Measurements from ENCODE around the gene ADGRD1. TPM values are rescaled to one million over a fixed set of nuclear protein-coding genes. Genes with fewer than 3 reads are reported as not detected.

The ADGRD1 gene
- total and polyA plus RNA-seq, 3 experiments from 2014 or later = 1.1 to 1.3 TPM; not detected in 1

- Histone ChIP-seq H3K9me3 (ENCODE audit: low read length) (no peaks in the 10 kb centered on the region), H3K4me1 (ENCODE audit: insufficient read depth, low read length) (no peaks in the 10 kb centered on the region), H3K36me3 (ENCODE audit: insufficient read depth, low read length) (no peaks in the 10 kb centered on the region), H3K27me3 (ENCODE audit: insufficient read depth, low read length, poor library complexity, severe bottlenecking) (no peaks in the 10 kb centered on the region), H3K27ac (ENCODE audit: low read depth, low read length) (no peak overlapping the region), H3K4me3 (ENCODE audit: low read length) (no peak overlapping the region)
- Mint-ChIP-seq H3K27me3 (peaks cover 5 to 23% of the 10 kb centered on the region in 2 donors), H3K9me3 (no peaks in the 10 kb centered on the region), H3K4me1 (no peaks in the 10 kb centered on the region), H3K27ac (no peak overlapping the region), H3K36me3 (no peaks in the 10 kb centered on the region), H3K4me3 (no peak overlapping the region)
- CTCF ChIA-PET = no interaction called here
- POLR2A ChIA-PET = no interaction called here
- no peak for DNase-seq
Observed at GRCh38 chr12:130961921-130962451, 8.3 kb downstream of the ADGRD1 start.

GRCh38 chr12:130965214-130965613, 11.5 kb downstream of the ADGRD1 start:
- no peaks in the 10 kb centered on the region for H3K27me3 ChIP-seq (ENCODE audit: insufficient read depth, low read length, poor library complexity, severe bottlenecking)
- H3K36me3 ChIP-seq (ENCODE audit: insufficient read depth, low read length) = no peaks in the 10 kb centered on the region
- ChIA-PET CTCF (no interaction called here), POLR2A (no interaction called here)
- H3K4me1 Mint-ChIP-seq = no peaks in the 10 kb centered on the region
- no peaks in the 10 kb centered on the region for H3K9me3 Mint-ChIP-seq
- no peak overlapping the region for H3K4me3 Mint-ChIP-seq
- no peak overlapping the region for H3K27ac Mint-ChIP-seq
- no peak for DNase-seq
- no peak overlapping the region for H3K4me3 ChIP-seq (ENCODE audit: low read length)
- H3K36me3 Mint-ChIP-seq = no peaks in the 10 kb centered on the region
- H3K27me3 Mint-ChIP-seq = peaks cover 5 to 35% of the 10 kb centered on the region in 2 donors
- H3K4me1 ChIP-seq (ENCODE audit: insufficient read depth, low read length) = no peaks in the 10 kb centered on the region
- H3K27ac ChIP-seq (ENCODE audit: low read depth, low read length) = no peak overlapping the region
- H3K9me3 ChIP-seq (ENCODE audit: low read length) = no peaks in the 10 kb centered on the region

- Mint-ChIP-seq H3K27ac (no peak overlapping the region), H3K4me3 (no peak overlapping the region), H3K9me3 (no peaks in the 10 kb centered on the region), H3K27me3 (peaks cover 4 to 32% of the 10 kb centered on the region in 2 donors), H3K4me1 (no peaks in the 10 kb centered on the region), H3K36me3 (no peaks in the 10 kb centered on the region)
- POLR2A ChIA-PET = no interaction called here
- no peaks in the 10 kb centered on the region for H3K27me3 ChIP-seq (ENCODE audit: insufficient read depth, low read length, poor library complexity, severe bottlenecking)
- no peak overlapping the region for H3K4me3 ChIP-seq (ENCODE audit: low read length)
- CTCF ChIA-PET = no interaction called here
- H3K9me3 ChIP-seq (ENCODE audit: low read length) = no peaks in the 10 kb centered on the region
- no peaks in the 10 kb centered on the region for H3K36me3 ChIP-seq (ENCODE audit: insufficient read depth, low read length)
- no peak overlapping the region for H3K27ac ChIP-seq (ENCODE audit: low read depth, low read length)
- no peaks in the 10 kb centered on the region for H3K4me1 ChIP-seq (ENCODE audit: insufficient read depth, low read length)
- DNase-seq = no peak
Observed at GRCh38 chr12:130965668-130966067, 12.0 kb downstream of the ADGRD1 start.

- H3K27me3 Mint-ChIP-seq = peaks cover 3 to 29% of the 10 kb centered on the region in 2 donors
- no peak overlapping the region for H3K4me3 Mint-ChIP-seq
- no peaks in the 10 kb centered on the region for H3K9me3 Mint-ChIP-seq
- Histone ChIP-seq H3K9me3 (ENCODE audit: low read length) (no peaks in the 10 kb centered on the region), H3K4me1 (ENCODE audit: insufficient read depth, low read length) (no peaks in the 10 kb centered on the region), H3K27me3 (ENCODE audit: insufficient read depth, low read length, poor library complexity, severe bottlenecking) (no peaks in the 10 kb centered on the region), H3K4me3 (ENCODE audit: low read length) (no peak overlapping the region), H3K36me3 (ENCODE audit: insufficient read depth, low read length) (no peaks in the 10 kb centered on the region), H3K27ac (ENCODE audit: low read depth, low read length) (no peak overlapping the region)
- no peak for DNase-seq
- H3K36me3 Mint-ChIP-seq = no peaks in the 10 kb centered on the region
- ChIA-PET POLR2A (no interaction called here), CTCF (no interaction called here)
- H3K4me1 Mint-ChIP-seq = no peaks in the 10 kb centered on the region
- H3K27ac Mint-ChIP-seq = no peak overlapping the region
Observed at GRCh38 chr12:130966443-130967030, 12.8 kb downstream of the ADGRD1 start.

- no peak for DNase-seq
- Histone ChIP-seq H3K27ac (ENCODE audit: low read depth, low read length) (no peak overlapping the region), H3K4me1 (ENCODE audit: insufficient read depth, low read length) (no peaks in the 10 kb centered on the region), H3K4me3 (ENCODE audit: low read length) (no peak overlapping the region), H3K36me3 (ENCODE audit: insufficient read depth, low read length) (no peaks in the 10 kb centered on the region), H3K9me3 (ENCODE audit: low read length) (no peaks in the 10 kb centered on the region), H3K27me3 (ENCODE audit: insufficient read depth, low read length, poor library complexity, severe bottlenecking) (no peaks in the 10 kb centered on the region)
- ChIA-PET CTCF (no interaction called here), POLR2A (no interaction called here)
- Mint-ChIP-seq H3K27ac (no peak overlapping the region), H3K9me3 (no peaks in the 10 kb centered on the region), H3K27me3 (peaks cover 3 to 21% of the 10 kb centered on the region in 2 donors), H3K4me3 (no peak overlapping the region), H3K4me1 (no peaks in the 10 kb centered on the region), H3K36me3 (no peaks in the 10 kb centered on the region)
Observed at GRCh38 chr12:130967636-130968035, 13.9 kb downstream of the ADGRD1 start.

GRCh38 chr12:130968611-130969010, 14.9 kb downstream of the ADGRD1 start:
- ChIA-PET CTCF (no interaction called here), POLR2A (no interaction called here)
- H3K36me3 Mint-ChIP-seq = no peaks in the 10 kb centered on the region
- H3K27ac Mint-ChIP-seq = no peak overlapping the region
- H3K27me3 ChIP-seq (ENCODE audit: insufficient read depth, low read length, poor library complexity, severe bottlenecking) = no peaks in the 10 kb centered on the region
- peaks cover 3 to 16% of the 10 kb centered on the region in 2 donors for H3K27me3 Mint-ChIP-seq
- no peaks in the 10 kb centered on the region for H3K36me3 ChIP-seq (ENCODE audit: insufficient read depth, low read length)
- H3K4me1 ChIP-seq (ENCODE audit: insufficient read depth, low read length) = no peaks in the 10 kb centered on the region
- no peaks in the 10 kb centered on the region for H3K4me1 Mint-ChIP-seq
- H3K27ac ChIP-seq (ENCODE audit: low read depth, low read length) = no peak overlapping the region
- DNase-seq = no peak
- no peak overlapping the region for H3K4me3 ChIP-seq (ENCODE audit: low read length)
- H3K9me3 Mint-ChIP-seq = no peaks in the 10 kb centered on the region
- H3K9me3 ChIP-seq (ENCODE audit: low read length) = no peaks in the 10 kb centered on the region
- H3K4me3 Mint-ChIP-seq = no peak overlapping the region

- H3K27ac ChIP-seq (ENCODE audit: low read depth, low read length) = no peak overlapping the region
- H3K4me3 Mint-ChIP-seq = no peak overlapping the region
- DNase-seq = no peak
- no peaks in the 10 kb centered on the region for H3K9me3 ChIP-seq (ENCODE audit: low read length)
- ChIA-PET CTCF (no interaction called here), POLR2A (no interaction called here)
- H3K36me3 ChIP-seq (ENCODE audit: insufficient read depth, low read length) = no peaks in the 10 kb centered on the region
- no peaks in the 10 kb centered on the region for H3K4me1 Mint-ChIP-seq
- H3K9me3 Mint-ChIP-seq = no peaks in the 10 kb centered on the region
- H3K4me3 ChIP-seq (ENCODE audit: low read length) = no peak overlapping the region
- H3K27me3 Mint-ChIP-seq = peaks cover 3 to 16% of the 10 kb centered on the region in 2 donors
- no peaks in the 10 kb centered on the region for H3K36me3 Mint-ChIP-seq
- no peaks in the 10 kb centered on the region for H3K27me3 ChIP-seq (ENCODE audit: insufficient read depth, low read length, poor library complexity, severe bottlenecking)
- H3K27ac Mint-ChIP-seq = no peak overlapping the region
- no peaks in the 10 kb centered on the region for H3K4me1 ChIP-seq (ENCODE audit: insufficient read depth, low read length)
Observed at GRCh38 chr12:130969223-130969622, 15.5 kb downstream of the ADGRD1 start.

GRCh38 chr12:130970165-130970907, 16.6 kb downstream of the ADGRD1 start:
- ChIA-PET POLR2A (no interaction called here), CTCF (no interaction called here)
- no peak for DNase-seq
- Mint-ChIP-seq H3K9me3 (no peaks in the 10 kb centered on the region), H3K27me3 (peaks cover 3 to 16% of the 10 kb centered on the region in 2 donors), H3K4me3 (no peak overlapping the region), H3K36me3 (no peaks in the 10 kb centered on the region), H3K4me1 (no peaks in the 10 kb centered on the region), H3K27ac (no peak overlapping the region)
- Histone ChIP-seq H3K4me1 (ENCODE audit: insufficient read depth, low read length) (no peaks in the 10 kb centered on the region), H3K27ac (ENCODE audit: low read depth, low read length) (no peak overlapping the region), H3K27me3 (ENCODE audit: insufficient read depth, low read length, poor library complexity, severe bottlenecking) (no peaks in the 10 kb centered on the region), H3K9me3 (ENCODE audit: low read length) (no peaks in the 10 kb centered on the region), H3K36me3 (ENCODE audit: insufficient read depth, low read length) (no peaks in the 10 kb centered on the region), H3K4me3 (ENCODE audit: low read length) (no peak overlapping the region)

All from CD8-positive, alpha-beta memory T cell (primary cell).